Left ventricle myocardium inferior (tissue), 1 donor: ENCODE data around the gene INCA1. TPM values are rescaled to one million over a fixed set of nuclear protein-coding genes. Genes with fewer than 3 reads are reported as not detected.

ENCODE experiments used
- DNase-seq: peaks from one replicate; pipeline ENCODE4 v3.0.0-alpha.2; 2020
- H3K27ac ChIP-seq: fragments of 200-600 bp; replicated peaks from 2 replicates; pipeline ENCODE4 v1.8.0; 2021
- H3K27me3 ChIP-seq: fragments of 200-600 bp; 2 replicates; pipeline ENCODE4 v1.8.0; 2021; ENCODE audit warnings: low read depth
- H3K36me3 ChIP-seq: fragments of 200-600 bp; 2 replicates; pipeline ENCODE4 v1.8.0; 2021
- H3K4me1 ChIP-seq: fragments of 200-600 bp; 2 replicates; pipeline ENCODE4 v1.8.0; 2021
- H3K4me3 ChIP-seq: fragments of 200-600 bp; 2 replicates; pipeline ENCODE4 v1.8.0; 2021; ENCODE audit warnings: mild to moderate bottlenecking, moderate library complexity
- H3K9me3 ChIP-seq: fragments of 200-600 bp; replicated peaks from 2 replicates; pipeline ENCODE4 v1.8.0; 2021
- intact Hi-C: fragments of 100-400 bp; cut with micrococcal nuclease; formaldehyde crosslinking; loops from one replicate; pipeline ENCODE4 v1.11.0; 2022
- total RNA-seq: library from RNA; stranded (reverse); fragmentation: NEBNext Ultra II Directional; extraction: Animal tissue kit (Norgen Biotek cat#: 25700); gene quantifications from one replicate; pipeline ENCODE4 v1.2.1, GENCODE V29; 2021
- TF ChIP-seq, protein P1 (sequence below): fragments of 200-600 bp; IDR thresholded peaks from 2 replicates; pipeline ENCODE4 v1.8.0; 2021; ENCODE audit warnings: antibody characterized with exemption, mild to moderate bottlenecking, borderline replicate concordance
- donor health status: DM: no; HTN: yes; CAD: no; lungs with severe emphysema.

The INCA1 gene
- total RNA-seq, 1 donor from 2014 or later, result 3.1 TPM

DNA sequence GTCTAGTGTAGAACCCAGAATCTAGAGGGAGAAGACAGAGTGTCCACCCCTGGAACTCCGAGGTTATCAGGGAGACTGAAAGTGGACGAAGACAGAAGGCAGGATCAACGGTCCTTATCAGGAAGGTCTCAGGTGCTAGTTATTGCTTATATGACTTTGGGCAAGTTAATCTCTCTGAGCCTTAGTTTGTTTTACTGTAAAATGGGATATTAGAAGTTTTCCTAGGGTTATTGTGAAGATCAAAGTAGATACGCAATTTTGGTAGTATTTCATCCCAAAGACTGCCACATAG is 56.1 kb downstream of the INCA1 start:
- no peaks in the 10 kb centered on the region for H3K27me3 ChIP-seq
- peak overlapping the region; percentile 96 for H3K27ac ChIP-seq
- intact Hi-C loops, result no loop called here
- no peaks in the 10 kb centered on the region for H3K9me3 ChIP-seq
- no peak for DNase-seq
- peaks cover 84% of the 10 kb centered on the region for H3K4me1 ChIP-seq
- TF ChIP-seq, protein P1, sequence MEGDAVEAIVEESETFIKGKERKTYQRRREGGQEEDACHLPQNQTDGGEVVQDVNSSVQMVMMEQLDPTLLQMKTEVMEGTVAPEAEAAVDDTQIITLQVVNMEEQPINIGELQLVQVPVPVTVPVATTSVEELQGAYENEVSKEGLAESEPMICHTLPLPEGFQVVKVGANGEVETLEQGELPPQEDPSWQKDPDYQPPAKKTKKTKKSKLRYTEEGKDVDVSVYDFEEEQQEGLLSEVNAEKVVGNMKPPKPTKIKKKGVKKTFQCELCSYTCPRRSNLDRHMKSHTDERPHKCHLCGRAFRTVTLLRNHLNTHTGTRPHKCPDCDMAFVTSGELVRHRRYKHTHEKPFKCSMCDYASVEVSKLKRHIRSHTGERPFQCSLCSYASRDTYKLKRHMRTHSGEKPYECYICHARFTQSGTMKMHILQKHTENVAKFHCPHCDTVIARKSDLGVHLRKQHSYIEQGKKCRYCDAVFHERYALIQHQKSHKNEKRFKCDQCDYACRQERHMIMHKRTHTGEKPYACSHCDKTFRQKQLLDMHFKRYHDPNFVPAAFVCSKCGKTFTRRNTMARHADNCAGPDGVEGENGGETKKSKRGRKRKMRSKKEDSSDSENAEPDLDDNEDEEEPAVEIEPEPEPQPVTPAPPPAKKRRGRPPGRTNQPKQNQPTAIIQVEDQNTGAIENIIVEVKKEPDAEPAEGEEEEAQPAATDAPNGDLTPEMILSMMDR, result no peak
- peak overlapping the region; percentile 84 for H3K4me3 ChIP-seq
- peaks cover 71% of the 10 kb centered on the region for H3K36me3 ChIP-seq

DNA sequence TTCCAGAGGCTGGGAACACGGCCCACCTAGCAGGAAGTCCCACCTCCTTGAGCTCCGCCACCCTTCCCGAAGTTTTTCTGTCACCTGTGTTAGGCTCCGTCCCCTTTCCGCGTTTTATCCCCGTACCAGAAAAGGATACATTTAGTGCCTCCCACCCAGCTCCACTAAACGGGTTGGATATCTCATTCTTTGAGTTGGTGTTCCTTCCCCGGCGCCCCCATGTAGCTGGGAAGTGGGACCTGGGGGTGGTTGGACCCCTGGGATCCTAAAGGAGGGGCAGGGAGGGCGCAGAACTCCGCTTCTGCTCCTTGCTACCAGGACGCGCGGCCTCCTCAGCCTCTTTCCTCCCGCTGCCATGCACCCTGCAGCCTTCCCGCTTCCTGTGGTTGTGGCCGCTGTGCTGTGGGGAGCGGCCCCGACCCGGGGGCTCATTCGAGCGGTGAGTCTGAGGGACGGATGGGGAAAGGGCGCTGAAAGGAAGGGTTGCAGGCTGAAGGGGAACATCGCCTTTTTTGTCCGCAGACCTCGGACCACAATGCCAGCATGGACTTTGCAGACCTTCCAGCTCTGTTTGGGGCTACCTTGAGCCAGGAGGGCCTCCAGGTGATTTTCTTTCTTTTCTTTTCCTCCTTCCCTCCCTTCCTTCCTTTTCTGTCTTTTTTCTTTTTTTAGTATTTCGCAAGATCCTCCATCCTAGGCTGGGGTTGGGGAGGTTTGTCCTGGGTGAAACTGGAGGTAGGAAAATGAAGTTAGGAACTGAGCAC is 56.6 kb downstream of the INCA1 start:
- H3K36me3 ChIP-seq, result peaks cover 67% of the 10 kb centered on the region
- TF ChIP-seq, protein P1, result no peak
- no peaks in the 10 kb centered on the region for H3K27me3 ChIP-seq
- H3K9me3 ChIP-seq, result no peaks in the 10 kb centered on the region
- peak overlapping the region; percentile 96 for H3K27ac ChIP-seq
- peak; percentile 77 for DNase-seq
- H3K4me1 ChIP-seq, result peaks cover 79% of the 10 kb centered on the region
- peak overlapping the region; percentile 84 for H3K4me3 ChIP-seq
- intact Hi-C loops, result no loop called here

DNA sequence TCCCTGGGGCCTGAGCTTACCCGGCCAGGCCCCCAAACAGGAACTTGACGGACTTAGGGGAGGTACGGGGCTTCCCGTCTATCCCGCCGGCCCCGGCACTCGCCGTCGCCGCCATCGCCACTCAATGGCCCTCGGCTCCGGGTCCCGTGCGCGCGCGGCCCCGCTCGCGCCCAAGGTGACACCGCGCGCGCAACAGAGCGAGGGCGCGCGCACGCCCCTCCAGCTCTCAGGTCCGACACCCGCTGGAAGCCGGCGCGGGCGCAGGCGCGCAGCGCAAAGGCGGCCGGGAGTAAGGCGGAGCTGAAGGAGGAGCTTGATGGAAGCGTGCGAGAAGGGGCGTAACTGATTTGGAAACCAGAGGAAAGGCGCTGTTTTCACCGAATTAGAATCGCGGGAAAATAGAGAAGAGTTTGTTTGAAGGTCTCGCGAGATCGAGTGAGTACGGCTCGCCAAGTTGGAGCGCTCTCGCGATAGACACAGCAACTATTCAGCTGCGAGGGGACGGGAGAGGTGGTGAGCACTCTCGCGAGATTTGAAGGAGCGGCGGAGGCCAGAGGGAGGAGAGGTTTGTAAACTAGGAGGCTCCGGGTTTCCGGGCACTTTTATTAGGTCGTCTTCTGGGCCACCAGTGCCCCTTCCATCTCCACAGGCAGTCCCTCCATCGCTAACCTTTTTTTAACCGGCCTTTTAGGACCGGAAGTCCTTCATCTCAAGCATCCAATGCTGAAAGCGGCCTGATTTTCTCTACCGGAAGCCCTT is 57.3 kb downstream of the INCA1 start, which contains the start of the genes RNF167 and SLC25A11:
Gene RNF167, plus strand, starts transcription at position 473 of the 759 bp plus-strand sequence. CDS start 642 bp downstream, outside the sequence.
Gene SLC25A11, minus strand, starts transcription at position 251 of the 759 bp plus-strand sequence. Its CDS starts 136 bp downstream, at position 115.
- DNase-seq, result peak; percentile 93
- no peaks in the 10 kb centered on the region for H3K9me3 ChIP-seq
- no peaks in the 10 kb centered on the region for H3K27me3 ChIP-seq
- H3K27ac ChIP-seq, result peak within 1 kb of the TSS; percentile 96
- peak within 1 kb of the TSS; percentile 84 for H3K4me3 ChIP-seq
- peaks cover 71% of the 10 kb centered on the region for H3K4me1 ChIP-seq
- TF ChIP-seq, protein P1, result no peak
- H3K36me3 ChIP-seq, result peaks cover 63% of the 10 kb centered on the region
- intact Hi-C loops, result no loop called here

DNA sequence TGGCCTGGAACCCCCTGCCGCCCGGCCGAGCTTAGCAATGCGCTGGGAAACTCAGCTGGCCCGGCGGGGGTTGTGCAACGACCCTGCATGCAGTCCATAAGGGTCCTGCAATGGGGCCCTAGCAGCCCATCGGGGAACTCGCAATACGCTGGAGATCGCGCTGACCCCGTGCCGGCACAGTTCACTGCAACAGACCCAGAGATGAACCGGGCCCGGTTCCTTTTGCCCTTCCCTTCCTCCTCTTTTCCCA is 57.9 kb downstream of the INCA1 start:
- Histone ChIP-seq H3K27me3 (no peaks in the 10 kb centered on the region), H3K36me3 (peaks cover 58% of the 10 kb centered on the region), H3K4me1 (peaks cover 69% of the 10 kb centered on the region), H3K27ac (peak overlapping the region; percentile 96), H3K9me3 (no peaks in the 10 kb centered on the region), H3K4me3 (peak overlapping the region; percentile 84)
- intact Hi-C loops, result no loop called here
- peak; percentile 44 for DNase-seq
- TF ChIP-seq, protein P1, result no peak

DNA sequence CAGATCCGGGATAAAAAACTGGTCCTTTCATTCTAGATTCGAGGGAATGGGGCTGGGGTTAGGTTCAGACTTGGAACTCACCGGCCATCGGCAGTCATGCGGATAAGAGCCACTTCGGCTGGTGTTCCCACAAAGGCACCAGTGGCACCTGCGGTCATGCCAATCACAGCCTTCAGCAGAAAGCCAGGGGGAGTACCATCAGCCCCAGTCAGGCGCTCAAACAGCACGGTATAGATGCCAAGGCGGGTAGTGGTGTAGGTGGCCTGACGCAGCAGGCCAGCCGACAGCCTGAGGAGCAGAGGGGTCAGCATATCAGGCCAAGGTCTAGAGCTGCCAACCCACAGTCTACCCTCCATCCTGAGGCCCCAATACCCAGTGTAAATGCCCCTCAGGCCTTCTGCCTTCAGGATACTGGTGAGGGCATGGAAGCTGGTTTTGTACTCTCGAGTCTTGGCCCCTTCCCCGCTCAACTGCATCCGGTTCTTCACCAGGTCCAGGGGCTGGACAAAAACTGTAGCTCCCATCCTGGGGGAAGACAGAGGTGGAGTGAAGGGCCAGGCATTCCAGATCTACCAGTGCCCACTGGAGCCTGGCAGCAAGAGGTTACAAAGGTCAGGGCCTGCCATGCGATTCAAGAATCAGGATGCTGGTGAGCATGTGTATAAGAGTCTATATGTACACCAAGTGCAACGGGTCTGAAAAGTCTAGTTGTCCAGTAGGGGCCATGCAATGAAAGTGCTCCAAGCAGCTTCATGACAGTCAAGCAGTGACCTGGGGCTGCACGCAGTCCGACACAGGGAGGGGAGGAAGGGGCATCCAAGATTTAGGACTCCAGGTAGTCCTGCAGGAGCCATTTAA is 58.4 kb downstream of the INCA1 start:
- Histone ChIP-seq H3K27me3 (no peaks in the 10 kb centered on the region), H3K27ac (peak overlapping the region; percentile 96), H3K9me3 (no peaks in the 10 kb centered on the region), H3K36me3 (peaks cover 52% of the 10 kb centered on the region), H3K4me1 (peaks cover 69% of the 10 kb centered on the region), H3K4me3 (peak overlapping the region; percentile 84)
- DNase-seq, result no peak
- intact Hi-C loops, result no loop called here
- TF ChIP-seq, protein P1, result no peak
